GM21576 (cell line): Measurements from ENCODE around the gene TRIM49D1.
"Not testable (repeated sequence)": the region's sequence is repeated elsewhere in the genome, so short reads cannot be mapped to it uniquely, and the experiment has no call there.

Experiments used
- ATAC-seq: cut with Tn5 transposase; IDR thresholded peaks from one replicate; pipeline ENCODE4 v1.9.1; 2021; ENCODE audit warnings: mild to moderate bottlenecking, moderate library complexity; ENCODE audit not compliant: unreplicated experiment

TRIM49D1 gene, protein sequence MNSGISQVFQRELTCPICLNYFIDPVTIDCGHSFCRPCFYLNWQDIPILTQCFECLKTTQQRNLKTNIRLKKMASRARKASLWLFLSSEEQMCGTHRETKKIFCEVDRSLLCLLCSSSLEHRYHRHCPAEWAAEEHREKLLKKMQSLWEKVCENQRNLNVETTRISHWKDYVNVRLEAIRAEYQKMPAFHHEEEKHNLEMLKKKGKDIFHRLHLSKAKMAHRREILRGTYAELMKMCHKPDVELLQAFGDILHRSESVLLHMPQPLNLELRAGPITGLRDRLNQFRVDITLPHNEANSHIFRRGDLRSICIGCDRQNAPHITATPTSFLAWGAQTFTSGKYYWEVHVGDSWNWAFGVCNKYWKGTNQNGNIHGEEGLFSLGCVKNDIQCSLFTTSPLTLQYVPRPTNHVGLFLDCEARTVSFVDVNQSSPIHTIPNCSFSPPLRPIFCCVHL

DNA sequence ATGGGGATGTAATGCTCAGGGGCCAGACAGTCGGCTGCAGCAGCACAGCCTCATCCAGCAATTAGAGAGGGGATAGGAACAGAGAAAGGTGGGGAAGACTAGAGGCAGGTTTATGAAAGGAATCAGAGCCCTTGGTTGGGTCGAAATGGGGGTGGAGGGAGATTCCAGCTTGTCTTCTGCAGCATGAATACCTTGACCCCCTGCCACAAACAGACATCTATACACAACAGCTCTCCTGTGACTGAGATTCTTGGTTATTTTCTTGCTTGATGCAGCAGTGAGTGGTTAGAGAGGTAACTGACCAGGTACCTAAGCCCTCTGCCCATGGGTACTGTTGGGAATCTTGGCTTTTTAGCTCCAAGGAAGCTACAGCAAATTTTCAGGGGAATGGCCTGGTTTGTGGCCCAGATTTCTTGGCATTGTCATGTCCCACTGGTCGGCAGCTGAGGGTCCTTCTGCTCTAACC lies at the start of gene TRIM49D1:
TRIM49D1 (minus strand) TSS at position 51 of the 466 bp plus-strand sequence. CDS start 4,535 bp downstream, outside the sequence.
- no peak for ATAC-seq

DNA sequence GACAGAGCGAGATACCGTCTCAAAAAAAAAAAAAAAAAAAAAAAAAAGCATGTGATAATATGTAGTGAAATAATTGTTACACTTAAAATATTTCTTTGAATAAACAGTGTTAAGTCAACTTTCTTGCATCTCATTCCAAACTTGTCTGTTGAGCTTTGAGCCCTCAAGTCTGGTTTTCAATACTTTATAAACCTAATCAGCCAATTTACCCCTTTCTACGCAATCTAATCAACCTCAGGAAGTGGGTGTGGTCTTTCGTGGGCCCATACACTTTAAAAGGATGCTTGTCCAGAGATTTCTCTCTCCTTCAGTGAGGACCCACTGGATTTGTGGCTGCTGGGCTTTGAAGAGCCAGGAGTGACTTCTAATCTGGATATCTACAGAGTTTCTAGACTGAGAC lies 43.7 kb upstream of the TRIM49D1 start, which contains the start of gene TRIM64:
TRIM64 (plus strand) TSS at position 301 of the 400 bp plus-strand sequence. CDS start 2,467 bp downstream, outside the sequence.
- ATAC-seq = not testable (repeated sequence)

DNA sequence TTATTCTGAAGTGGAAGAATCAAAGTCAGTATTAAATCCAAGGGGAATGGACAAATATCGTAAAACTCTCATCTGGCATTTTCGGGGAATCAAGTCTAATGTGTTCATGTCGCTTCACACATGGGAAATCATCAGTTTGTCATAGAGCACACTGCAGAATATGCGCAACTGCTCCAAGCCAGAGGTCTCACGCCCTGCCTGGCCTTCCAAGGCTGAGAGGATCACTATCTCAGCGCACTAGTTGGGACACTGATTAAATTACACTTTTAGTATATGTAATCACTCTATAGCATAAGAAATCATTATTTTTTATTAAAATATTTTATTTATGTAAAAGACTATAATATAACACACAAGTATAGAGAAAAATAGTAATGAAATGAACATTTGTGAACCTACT lies 38.8 kb upstream of the TRIM49D1 start:
- not testable (repeated sequence) for ATAC-seq

DNA sequence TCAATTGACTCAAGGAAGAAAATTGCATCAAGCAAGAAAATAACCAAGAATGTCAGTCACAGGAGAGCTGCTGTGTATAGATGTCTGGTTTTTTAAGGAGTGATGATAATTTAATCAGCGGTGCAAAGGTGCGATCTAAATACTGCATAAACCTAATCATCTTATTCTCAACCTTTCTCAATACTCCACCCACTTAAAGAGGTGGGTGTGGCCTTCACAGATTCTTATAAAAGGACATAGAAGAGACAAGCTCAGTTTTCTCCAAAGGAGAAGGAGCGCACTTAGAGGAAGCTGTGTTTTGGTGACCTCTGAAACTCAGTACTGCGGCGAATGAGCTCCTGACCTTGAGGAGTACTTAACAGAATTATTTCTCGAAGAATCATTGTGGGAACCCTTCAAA lies 1.7 kb upstream of the TRIM49D1 start, which contains the start of gene TRIM49D2:
TRIM49D2 (plus strand) TSS at position 301 of the 400 bp plus-strand sequence. CDS start 2,698 bp downstream, outside the sequence.
- not testable (repeated sequence) for ATAC-seq

DNA sequence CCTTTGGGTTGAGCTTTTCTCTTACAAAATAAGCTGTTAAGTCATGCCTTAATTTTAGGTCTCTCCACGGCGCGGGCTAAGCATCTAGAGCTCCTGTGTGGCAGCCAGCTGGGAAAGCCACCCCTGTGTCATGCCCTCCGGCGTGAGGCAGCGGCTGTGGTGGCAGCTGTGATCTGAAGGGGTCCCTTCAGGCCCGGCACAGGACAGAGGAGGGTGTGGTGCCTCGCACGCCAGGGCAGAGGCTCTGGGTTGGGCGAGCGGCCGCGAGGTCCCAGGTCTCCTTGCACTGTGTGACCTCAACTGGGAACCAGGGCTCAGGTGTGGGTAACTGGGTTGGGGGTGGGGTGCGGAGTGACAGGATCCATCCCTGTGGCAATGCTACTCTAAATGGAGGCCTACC lies 21.2 kb downstream of the TRIM49D1 start:
- ATAC-seq = not testable (repeated sequence)

DNA sequence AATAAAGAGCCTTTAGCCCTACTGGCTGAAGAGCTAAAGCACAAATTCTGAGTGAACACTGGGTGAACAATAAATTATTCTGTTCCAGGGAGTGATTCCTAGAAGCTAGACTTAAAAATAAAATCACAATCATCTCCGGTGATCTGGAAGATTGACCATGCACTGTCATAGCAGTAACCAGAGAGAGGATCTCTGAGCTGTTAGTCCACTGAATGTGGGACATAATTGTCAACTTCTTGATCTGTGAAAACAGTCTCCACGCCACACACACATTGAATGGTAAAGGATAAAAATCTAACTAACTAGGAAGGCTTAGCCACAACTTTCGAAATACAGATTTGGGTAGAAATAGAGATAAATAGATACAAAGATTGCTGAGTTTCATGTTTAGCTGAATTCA lies 28.8 kb downstream of the TRIM49D1 start:
- ATAC-seq = not testable (repeated sequence)

DNA sequence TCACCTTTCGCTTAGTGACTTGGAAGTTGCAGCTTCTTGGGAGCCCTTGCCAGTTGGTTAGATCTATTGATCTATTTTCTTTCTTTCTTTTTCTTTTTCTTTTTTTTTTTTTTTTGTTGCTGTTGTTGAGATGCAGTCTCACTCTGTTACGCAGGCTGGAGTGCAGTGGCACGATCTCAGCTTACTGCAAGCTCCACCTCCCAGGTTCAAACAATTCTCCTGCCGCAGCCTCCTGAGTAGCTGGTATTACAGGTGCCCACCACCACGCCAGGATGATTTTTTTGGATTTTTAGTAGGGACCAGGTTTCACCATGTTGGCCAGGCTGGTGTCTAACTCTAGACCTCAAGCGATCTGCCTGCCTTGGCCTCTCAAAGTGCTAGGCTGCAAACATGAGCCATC lies 44.5 kb downstream of the TRIM49D1 start:
- ATAC-seq = not testable (repeated sequence)

DNA sequence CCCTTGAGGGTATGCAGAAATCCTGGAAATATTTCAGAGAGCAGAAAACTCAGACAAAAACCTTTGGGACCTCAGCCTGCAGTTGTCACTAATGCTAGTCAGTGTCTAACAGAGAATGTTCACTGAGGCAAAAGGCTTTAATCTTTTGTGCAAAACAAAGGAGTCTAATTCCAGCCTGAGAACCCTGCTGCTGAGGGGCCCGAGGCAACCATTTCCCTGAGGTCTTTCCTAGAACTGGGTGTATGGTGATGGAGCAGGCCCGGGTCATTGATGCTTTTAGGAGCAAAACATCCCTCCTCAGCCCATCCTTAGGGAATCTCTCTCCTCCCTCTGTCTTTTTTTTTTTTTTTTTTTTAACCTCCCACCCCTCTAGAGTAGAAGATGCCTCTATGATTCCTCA lies 49.5 kb downstream of the TRIM49D1 start:
- not testable (repeated sequence) for ATAC-seq

DNA sequence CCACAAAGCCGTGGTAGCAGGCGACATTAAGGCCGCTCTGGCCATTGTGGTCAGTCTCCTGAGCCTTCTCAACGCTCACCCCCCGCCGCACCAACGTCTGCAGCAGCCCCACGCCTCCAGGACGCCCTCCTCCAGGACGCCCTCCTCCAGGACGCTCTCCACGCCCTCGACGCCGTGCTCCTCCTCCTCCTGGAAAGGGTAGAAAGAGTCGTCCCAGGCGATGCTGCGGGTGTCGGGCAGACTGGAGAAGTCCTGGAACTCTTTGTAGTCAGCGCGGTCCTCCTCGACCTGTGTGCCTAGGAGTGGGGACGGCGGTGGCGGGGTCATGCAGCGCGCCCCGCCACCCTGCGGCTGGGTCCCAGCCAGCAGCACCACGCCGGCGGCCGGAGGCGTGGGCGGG lies 56.8 kb downstream of the TRIM49D1 start:
- ATAC-seq = not testable (repeated sequence)

DNA sequence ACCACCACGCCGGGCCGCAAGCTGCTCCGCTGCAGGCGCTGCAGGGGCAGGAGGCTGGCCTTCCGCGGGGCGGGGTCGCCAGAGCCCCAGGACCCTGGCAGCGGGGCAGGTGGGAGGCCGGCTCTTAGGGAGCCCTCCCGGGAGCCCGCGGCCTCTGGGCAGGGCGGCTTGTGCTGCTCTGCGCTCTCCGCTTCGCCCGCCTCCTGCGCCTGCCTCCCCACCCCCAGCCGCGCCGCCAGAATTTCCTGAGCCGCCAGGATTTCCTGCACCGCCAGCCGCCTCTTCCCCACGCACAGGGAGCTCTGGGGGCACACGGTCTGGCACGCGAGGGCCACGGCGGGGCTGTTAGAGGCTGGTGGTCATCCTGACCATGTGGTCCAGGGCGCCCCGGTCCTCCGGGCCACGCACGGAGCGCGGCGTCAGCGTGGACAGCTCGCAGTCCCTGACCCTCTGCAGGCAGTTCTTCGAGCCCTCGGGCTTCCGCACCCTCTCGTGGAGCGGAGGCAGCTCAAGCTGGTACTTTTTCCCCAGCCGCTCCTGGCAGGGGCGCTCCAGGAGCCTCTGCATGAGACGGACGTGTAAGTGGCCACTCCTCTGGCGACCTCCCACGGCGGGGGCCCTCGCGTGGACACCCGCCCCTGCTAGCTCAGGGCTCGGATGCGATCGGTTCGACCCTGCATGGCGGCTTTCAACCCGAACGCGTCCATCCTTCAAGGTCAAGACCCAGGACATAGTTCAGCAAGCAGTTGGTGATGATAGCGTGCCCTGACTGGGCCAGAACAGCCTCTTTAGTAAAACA lies 57.9 kb downstream of the TRIM49D1 start:
- ATAC-seq = not testable (repeated sequence)
